ENCODE data around the gene FBXO9.

FBXO9 gene

DNA sequence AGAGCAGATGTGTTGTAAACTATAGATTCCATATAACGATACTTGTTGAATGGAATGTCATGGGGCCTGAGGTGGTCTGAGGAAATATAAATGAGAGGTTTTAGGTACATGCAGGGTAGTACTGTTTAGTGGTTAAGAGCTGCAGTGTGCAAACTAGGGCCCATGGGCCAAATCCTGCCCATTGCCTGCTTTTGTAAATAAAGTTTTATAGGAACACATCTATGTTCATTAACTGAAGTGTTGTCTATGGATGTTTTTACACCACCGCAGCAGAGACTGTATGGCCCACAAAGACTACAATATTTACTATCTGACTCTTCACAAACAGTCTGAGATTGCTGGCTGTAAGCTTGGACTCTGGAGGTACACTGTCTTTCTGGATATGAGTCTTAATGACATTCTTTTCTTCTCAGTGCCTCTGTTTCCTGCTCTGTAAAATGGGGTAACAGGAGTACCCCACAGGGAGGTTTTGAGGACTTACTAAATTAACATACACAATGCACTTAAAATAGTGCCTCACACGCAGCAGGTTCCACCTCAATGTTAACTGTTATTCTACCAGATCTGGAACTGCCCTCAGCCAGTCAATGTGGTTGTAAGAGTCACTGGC, 70.9 kb downstream of the FBXO9 start:
- no peak for DNase-seq (ENCODE audit: low read depth)

DNA sequence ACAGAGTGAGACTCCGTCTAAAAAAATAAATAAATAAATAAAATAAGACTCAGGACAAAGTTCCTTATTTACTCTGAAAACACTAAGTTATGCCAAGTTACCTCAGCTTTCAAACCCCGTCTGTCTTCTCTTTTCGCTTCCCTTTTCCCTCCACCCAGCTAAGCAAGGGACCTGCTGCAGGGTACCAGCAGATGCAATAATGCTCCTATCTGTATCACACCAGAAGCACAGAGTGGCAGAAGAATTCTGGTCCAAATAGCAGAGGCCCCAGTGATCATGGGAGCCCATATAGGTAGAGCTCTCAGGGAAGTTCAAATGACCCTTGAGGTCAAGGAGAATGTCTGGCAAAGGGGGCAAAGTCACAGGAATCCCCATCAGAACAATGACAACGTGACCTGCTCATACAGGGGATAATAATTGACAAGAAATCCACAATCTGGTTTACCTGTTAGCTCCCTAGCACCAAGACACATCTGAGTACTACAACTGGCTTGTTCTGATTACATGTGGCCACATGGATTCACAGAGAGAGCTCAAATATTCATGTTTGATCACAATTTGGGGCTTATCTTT, 74.7 kb downstream of the FBXO9 start:
- no peak for DNase-seq (ENCODE audit: low read depth)

DNA sequence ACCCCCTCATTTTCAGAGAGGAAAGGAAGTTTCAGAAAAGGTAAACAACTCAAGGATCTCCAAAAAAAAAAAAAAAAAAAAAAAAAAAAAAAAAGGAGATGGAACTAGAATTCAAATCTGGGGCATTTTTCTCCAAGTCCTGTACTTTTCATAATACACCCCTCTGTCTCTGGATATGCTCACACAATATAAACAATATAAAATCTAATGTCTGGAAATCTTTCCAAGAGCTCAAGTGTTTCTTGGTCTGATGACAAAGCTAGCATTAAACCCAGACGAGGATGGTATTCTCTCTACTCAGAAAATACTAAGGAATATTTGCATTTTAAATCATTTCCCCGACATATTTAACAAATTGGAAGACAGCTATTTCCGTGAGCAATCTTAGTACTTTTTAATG, 77.6 kb downstream of the FBXO9 start:
- no peak for DNase-seq (ENCODE audit: low read depth)

DNA sequence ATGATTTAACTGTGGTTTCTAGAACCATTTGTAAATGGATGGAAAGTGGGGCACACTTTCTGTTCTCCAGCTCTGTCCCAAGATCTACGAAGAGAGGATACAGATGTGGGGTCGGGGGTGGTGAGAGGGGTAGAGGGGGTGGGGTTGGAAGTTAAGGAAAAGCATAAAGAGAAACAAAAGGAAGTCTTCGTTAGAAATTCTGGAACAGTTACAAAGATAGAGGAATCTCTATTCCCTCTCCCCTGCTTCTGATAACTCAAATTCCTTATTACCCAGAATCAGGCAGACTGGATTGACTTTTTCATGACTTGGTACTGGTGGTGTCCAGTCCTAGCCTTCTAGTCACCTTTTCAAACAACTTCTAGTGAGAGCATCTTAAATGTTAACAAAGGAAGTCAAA, 78.5 kb downstream of the FBXO9 start:
- no peak for DNase-seq (ENCODE audit: low read depth)

DNA sequence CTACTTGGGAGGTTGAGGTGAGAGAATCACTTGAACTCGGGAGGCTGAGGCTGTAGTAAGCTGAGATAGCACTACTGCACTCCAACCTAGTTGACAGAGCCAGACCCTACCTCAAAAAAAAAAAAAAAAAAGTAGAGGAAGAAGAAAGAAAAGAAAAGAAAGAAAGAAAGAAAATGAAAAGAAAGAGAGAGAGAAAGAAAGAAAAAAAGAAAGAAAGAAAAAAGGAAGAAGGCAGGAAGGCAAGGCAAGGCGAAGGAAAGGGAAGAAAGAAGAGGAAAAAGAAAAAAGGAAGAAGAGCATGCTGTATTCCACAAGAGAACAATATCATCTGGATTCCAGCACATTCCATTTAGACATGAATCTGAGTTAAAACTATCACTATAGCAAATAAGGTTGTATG, 79.6 kb downstream of the FBXO9 start:
- no peak for DNase-seq (ENCODE audit: low read depth)

DNA sequence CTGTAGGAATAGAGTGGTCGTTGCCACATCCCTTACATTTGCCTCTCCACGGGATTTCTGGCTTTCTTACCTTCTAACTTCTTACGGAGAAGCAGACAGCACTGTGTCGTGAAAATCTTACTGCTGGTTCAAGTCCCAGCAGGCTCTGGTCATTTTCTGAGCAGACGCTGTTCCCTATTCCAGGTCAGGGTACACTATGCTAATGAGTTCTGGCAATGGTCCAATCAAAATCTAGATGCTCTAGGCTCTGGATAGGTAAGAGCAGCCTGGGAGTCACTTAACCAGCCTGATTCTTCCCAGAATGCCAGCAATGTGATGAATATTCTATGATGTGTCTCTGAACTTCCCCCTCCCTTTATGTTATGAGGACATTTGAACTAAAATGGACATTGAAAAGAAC, 83.5 kb downstream of the FBXO9 start, which contains the start of gene GCM1:
TSS of gene GCM1 (minus strand) at position 158 of the 400 bp plus-strand sequence. CDS start 3,209 bp downstream, outside the sequence.
- DNase-seq (ENCODE audit: low read depth), result no peak
